GM19238 (cell line): ENCODE data around the gene C11orf58.

Experiments used
- DNase-seq: peaks from one replicate; pipeline ENCODE4 v3.0.0; 2011; ENCODE audit warnings: low spot score; ENCODE audit not compliant: insufficient read length

C11orf58 gene

DNA sequence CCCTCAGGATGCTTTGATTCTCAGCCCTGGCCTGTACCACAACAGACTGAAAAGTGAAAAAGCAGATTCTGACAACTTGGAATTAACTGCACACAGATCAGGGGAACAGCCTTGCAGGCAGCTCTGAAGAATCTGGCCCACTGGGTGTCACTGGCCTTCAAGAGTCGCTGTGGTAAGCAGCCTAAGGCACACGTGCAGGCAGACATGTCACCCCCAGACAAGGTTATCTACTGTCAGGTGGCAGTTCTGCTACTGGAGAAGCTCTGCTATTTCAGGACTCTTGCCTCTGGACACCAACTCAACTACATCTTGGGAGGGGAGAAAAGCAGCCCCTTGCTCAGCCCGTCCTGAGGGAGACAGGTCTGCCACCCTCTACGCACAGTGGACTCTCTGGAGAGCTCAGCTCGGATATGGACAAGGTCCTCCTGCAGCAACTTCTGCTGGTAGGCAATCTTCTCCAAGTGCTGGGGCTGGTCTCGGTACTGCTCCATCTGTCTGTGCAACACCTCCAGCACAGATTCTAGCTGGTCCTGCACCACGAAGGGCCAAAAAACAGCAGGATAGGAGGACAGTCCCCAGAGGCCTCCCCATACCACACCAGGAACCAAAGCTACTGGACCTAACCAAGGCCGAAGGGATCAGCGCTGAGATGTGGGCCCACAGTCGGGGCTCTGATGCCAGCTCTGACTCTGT lies 63.0 kb downstream of the C11orf58 start:
- no peak for DNase-seq

- no peak for DNase-seq
Observed at GRCh38 chr11:16804104-16804947, 65.9 kb downstream of the C11orf58 start.

DNA sequence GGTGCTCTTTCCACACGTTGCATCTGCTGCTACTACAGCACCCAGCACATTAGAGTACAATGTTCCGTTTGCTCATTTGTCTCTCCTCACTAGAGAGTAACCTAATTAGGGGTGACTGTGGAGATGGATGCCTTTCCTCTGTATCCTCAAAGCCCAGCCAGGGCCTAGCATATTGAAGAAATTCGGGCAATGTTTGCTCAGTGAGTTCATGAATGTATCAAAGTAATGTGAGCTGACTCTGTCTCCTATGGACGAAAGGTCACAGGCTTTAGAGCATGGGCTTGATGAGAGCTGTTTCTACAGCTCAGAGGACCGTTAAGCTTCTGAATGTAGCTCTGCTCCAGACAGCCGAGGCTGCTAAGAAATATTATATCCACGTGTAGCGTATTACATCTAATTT lies 67.5 kb downstream of the C11orf58 start:
- no peak for DNase-seq

- DNase-seq = no peak
Observed at GRCh38 chr11:16806791-16807190, 68.3 kb downstream of the C11orf58 start.

DNA sequence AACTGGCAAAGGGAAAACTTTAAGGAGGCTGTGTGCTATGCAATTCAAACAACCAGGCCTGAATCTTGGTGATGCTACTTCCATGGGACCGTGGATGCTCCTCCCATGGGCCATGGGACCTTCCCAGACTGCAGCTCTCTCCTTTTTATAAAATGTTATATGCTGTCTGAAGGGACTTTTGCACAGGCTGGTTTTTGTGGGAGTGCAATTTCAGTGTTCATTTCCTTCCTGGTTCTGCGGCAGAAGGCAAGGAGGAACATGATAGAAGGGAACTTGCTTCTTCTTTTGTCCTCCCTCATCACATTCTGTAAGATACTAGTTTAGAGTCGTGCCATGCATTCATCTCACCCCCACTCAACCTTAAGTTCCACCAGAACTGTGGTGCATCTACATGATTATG lies 68.9 kb downstream of the C11orf58 start:
- DNase-seq = no peak
